Glomerular visceral epithelial cell (primary cell): ENCODE results near the gene MPP3.
"Not testable (repeated sequence)": the region's sequence is repeated elsewhere in the genome, so short reads cannot be mapped to it uniquely, and the experiment has no call there.

ENCODE experiments used
- DNase-seq: peaks from one replicate; pipeline ENCODE4 v3.0.0-alpha.2; 2016; ENCODE audit errors: extremely low spot score

The MPP3 gene

GRCh38 chr17:43832976-43833829, at the start of gene MPP3:
Gene MPP3 (minus strand): TSS chr17:43833146. CDS start chr17:43831906, 1,240 bp downstream.
- DNase-seq = peak; percentile 78

- no peak for DNase-seq
Measured at GRCh38 chr17:43881758-43882505, 49.0 kb upstream of the MPP3 start.

- no peak for DNase-seq
Measured at GRCh38 chr17:43881181-43881580, 48.2 kb upstream of the MPP3 start.

- peak; percentile 53 for DNase-seq
Measured at GRCh38 chr17:43880420-43880991, 47.6 kb upstream of the MPP3 start.

- DNase-seq = no peak
Measured at GRCh38 chr17:43879723-43880419, 46.9 kb upstream of the MPP3 start.

GRCh38 chr17:43878260-43879175, 45.6 kb upstream of the MPP3 start:
- peak; percentile 90 for DNase-seq

GRCh38 chr17:43877451-43878155, 44.7 kb upstream of the MPP3 start:
- DNase-seq = no peak

- no peak for DNase-seq
Measured at GRCh38 chr17:43877031-43877430, 44.1 kb upstream of the MPP3 start.

GRCh38 chr17:43875476-43876147, 42.7 kb upstream of the MPP3 start:
- DNase-seq = no peak

- no peak for DNase-seq
Measured at GRCh38 chr17:43874293-43874692, 41.3 kb upstream of the MPP3 start.

- no peak for DNase-seq
Measured at GRCh38 chr17:43873815-43874214, 40.9 kb upstream of the MPP3 start.

- DNase-seq = no peak
Measured at GRCh38 chr17:43873091-43873490, 40.1 kb upstream of the MPP3 start.

- no peak for DNase-seq
Measured at GRCh38 chr17:43871946-43872690, 39.2 kb upstream of the MPP3 start.

- DNase-seq = not testable (repeated sequence)
Measured at GRCh38 chr17:43869031-43869430, 36.1 kb upstream of the MPP3 start.

- DNase-seq = no peak
Measured at GRCh38 chr17:43868226-43868994, 35.5 kb upstream of the MPP3 start.

GRCh38 chr17:43864161-43864984, 31.4 kb upstream of the MPP3 start:
- DNase-seq = no peak

GRCh38 chr17:43861960-43862359, 29.0 kb upstream of the MPP3 start:
- no peak for DNase-seq
